GM19455 (cell line): ENCODE data around the gene GRM1.

Experiments used
- ATAC-seq: cut with Tn5 transposase; IDR thresholded peaks from one replicate; pipeline ENCODE4 v1.9.1; 2021; ENCODE audit not compliant: unreplicated experiment

Gene GRM1

GRCh38 chr6:146361128-146361924 lies 332.5 kb downstream of the GRM1 start:
- no peak for ATAC-seq

DNA sequence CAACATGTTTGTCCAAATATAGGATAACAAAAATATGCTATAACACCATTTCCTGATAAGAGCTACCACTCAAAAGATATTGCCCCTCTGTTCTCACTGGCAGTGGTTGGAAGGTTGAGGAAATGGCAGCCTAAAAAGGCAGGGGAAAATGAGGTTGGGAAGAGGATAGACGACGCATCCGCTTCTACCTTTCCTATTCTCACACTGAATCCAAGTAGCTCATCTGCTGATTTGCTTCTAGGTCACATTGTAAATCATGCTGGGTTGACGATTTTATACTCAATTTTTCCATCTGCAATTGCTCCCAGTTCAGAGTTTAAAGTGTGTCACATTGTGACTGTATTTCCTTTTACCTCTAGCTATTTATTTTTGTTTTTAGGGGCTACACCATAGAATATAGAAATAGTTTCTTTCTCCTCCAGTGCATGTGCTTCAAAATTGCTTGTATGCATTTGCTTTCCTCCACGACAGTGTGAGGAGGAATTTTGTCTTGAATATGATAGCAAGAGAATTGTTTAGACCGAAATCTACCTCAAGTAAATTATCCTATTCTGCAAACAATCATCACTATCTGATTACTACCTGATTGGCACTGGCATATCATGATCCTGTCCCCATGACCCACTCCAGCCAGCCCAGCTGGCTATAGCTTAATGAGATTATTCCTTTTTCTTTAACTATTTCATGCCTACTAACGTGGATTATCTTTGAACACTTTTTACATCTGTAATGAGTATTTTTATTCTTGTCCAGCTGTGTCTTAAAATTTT lies 335.2 kb downstream of the GRM1 start:
- no peak for ATAC-seq

DNA sequence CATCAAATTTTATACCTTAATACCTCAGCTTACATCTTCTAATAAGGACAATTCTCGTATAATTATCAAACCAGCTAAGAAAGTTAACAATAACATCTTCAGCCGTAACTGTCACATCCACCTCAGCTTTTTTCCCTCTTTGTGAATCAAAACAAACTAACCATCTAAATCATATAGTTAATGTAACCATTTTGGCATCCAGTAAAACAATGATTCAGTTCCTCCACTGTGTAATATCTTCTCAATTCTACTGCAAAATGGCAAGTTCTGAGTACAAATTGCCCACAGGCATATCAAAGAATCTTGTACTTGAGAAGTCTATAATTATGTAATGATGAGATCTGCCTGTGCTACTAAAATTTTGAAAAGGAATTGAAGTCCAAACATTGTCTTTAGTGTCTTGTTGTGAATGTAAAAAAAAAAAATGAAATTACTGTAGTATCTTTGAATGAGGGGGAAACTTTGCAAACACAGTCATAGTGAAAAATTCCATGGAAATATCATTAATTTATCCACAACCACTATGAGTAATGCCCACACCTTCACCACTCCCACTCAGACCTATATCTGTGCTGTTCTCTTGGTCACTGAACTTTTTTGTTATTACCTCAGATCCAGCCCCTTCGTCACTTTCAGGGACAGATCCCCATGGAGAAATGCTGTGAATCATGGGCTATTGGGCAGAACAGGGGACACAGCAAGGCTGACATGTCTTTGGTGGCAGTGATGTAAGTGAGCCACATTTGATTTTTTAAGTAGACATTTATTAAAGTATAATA lies 336.1 kb downstream of the GRM1 start:
- no peak for ATAC-seq

DNA sequence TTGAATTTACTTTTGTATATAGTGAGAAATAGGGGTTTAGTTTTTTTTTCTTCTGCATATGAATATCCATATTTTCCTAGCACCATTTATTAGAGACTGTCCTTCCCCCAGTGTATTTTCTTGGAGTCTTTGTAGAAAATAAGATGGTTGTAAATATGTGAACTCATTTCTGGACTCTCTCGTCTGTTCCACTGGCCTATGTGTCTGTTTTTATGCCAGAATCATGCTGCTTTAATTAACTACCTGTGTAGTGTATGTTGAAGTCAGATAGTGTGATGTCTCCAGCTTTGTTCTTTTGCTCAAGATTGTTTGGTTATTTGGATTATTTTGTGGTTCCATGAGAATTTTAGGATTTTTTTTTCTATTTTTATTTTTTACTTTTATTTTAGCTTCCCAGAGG lies 338.2 kb downstream of the GRM1 start:
- ATAC-seq = no peak

DNA sequence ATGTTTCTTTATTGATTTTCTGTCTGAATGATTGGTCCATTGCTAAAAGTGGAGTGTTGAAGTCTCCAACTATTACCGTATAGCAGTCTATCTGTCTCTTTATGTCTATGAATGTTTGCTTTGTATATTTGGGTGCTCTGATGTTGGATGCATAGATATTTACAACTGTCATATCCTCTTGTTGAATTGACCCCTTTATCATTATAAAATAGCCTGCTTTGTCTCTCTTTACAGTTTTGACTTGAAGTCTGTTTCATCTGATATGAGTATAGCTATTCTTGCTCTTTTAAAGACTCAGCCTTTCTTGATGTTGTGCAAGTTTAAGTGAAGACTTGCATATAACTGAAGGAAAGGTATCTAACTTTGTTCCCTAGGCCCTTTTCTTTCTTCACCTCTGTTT lies 341.0 kb downstream of the GRM1 start:
- no peak for ATAC-seq

- no peak for ATAC-seq
Measured at GRCh38 chr6:146381486-146381885, 352.6 kb downstream of the GRM1 start.

- no peak for ATAC-seq
Measured at GRCh38 chr6:146388736-146389364, 360.0 kb downstream of the GRM1 start.

DNA sequence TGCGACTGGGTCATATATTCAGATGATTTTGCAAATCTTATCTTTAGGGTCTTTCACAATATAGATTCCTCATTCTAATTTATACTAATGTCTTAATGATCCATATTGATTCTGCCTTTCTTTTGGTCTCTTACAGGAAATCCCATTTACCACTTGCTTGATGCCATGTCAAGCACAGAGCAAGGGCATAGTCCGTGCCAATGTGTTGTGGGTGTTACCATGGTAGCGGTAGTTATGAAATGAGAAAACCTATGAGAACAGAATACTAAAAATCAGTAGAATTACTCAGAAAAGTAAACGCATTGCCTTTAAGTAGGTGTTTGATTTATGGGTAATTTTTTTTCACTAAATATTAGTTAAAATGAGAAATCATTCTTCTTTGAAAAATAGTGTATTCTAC lies 360.9 kb downstream of the GRM1 start:
- no peak for ATAC-seq

GRCh38 chr6:146397638-146398037 lies 368.8 kb downstream of the GRM1 start:
- no peak for ATAC-seq

GRCh38 chr6:146402476-146402875 lies 373.6 kb downstream of the GRM1 start:
- ATAC-seq = no peak

GRCh38 chr6:146408583-146408982 lies 379.7 kb downstream of the GRM1 start:
- no peak for ATAC-seq

DNA sequence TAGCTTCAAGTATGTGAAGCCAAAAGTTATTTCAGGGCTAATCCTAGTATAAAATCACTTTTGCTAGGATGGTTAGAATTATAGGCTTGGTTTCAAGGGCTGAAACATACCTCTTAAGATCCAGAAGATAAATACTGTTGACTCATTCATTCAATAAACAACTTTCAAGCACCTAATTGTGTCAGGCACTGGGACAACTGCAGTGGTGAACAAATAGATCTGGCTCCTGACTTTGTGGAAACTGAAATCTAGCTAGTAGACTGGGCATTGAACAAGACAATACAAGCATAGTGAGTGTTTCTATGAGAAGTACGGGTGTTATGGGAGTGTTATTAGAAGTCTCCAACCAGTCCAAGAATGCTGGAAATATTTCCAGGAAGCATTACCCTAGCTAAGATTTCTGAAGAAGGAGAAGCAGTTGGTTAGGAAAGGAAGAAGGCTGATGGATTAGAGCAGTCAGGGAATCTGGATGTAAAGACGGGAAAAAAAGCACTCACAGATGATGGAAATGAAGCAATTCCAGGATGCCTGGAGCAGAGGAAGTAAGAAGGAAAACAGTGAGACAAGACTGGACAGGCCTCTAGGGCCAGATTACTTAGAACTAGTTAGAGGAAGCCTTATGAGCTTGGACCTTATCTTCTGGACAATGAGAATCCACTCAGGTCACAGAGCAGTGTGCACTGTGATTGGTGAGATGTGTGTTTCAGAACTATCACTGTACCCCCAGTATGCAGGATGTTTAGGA lies 382.2 kb downstream of the GRM1 start:
- ATAC-seq = no peak

DNA sequence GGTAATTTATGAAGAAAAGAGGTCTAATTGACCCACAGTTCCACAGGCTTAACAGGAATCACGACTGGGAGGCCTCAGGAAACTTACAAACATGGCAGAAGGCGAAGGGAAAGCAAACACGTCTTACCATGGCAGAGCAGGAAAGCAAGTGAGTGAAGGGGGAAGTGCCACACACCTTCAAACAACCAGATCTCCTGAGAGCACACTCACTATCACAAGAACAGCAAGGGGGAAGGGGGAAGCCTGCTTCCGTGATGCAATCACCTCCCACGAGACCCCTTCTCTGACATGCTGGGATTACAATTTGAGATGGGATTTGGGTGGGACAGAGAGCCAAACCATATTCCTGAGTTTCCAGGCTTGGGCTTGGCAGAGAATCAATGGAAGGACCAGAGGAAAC lies 390.7 kb downstream of the GRM1 start:
- ATAC-seq = no peak

GRCh38 chr6:146420255-146420654 lies 391.4 kb downstream of the GRM1 start:
- ATAC-seq = no peak

GRCh38 chr6:146422789-146423375 lies 394.0 kb downstream of the GRM1 start:
- no peak for ATAC-seq

- ATAC-seq = no peak
Measured at GRCh38 chr6:146423452-146423851, 394.6 kb downstream of the GRM1 start.

DNA sequence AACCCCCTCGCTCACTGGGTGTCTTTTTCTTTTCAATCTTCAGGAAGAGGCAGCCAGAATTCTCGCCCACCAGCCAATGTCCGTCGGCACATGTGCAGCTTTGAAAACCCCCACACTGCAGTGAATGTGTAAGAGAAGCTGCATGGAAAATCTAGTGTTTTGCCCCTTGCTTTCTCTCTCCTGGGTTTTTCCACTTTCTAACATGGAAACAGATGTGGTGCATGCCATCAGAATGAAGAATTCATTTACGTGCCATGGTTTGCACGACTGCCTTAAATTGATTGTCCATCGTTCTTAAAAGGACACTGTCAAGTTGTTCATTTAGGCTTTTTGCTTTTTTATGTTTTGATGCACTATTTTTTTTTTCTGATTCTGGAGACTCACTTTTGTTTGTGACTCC lies 397.7 kb downstream of the GRM1 start:
- no peak for ATAC-seq

GRCh38 chr6:146429831-146430230 lies 401.0 kb downstream of the GRM1 start:
- no peak for ATAC-seq

- ATAC-seq = no peak
Measured at GRCh38 chr6:146433881-146434731, 405.2 kb downstream of the GRM1 start.
